ENCODE data around the gene ARHGAP15. TPM values are rescaled to one million over a fixed set of nuclear protein-coding genes. Genes with fewer than 3 reads are reported as not detected.

Gene ARHGAP15
- total and polyA plus RNA-seq, 2 experiments from 2014 or later = 0.26 TPM; not detected in 1

GRCh38 chr2:143796051-143796450 is 666.8 kb downstream of the ARHGAP15 start:
- Histone ChIP-seq H3K4me2 (no peak overlapping the region), H3K79me2 (replicated peaks; ENCODE audit: insufficient read depth) (no peaks in the 10 kb centered on the region), H4K20me1 (replicated peaks; ENCODE audit: insufficient read depth) (no peaks in the 10 kb centered on the region), H2AFZ (no peak overlapping the region), H3K4me1 (ENCODE audit: insufficient read depth) (no peaks in the 10 kb centered on the region), H3K36me3 (ENCODE audit: insufficient read depth) (no peaks in the 10 kb centered on the region), H3K4me3 (no peak overlapping the region), H3F3A (replicated peaks; ENCODE audit: low read depth) (no peaks in the 10 kb centered on the region), H3K9me2 (ENCODE audit: insufficient read depth) (peaks cover 3% of the 10 kb centered on the region; the same call in 1 of the 2 replicates), H3K27me3 (ENCODE audit: insufficient read depth) (no peaks in the 10 kb centered on the region), H3K27ac (ENCODE audit: low read depth) (no peak overlapping the region)
- ATAC-seq (peak; percentile 43; the same call in 2 of the 3 replicates), DNase-seq (ENCODE audit: low spot score) (no peak)
- Mint-ChIP-seq H3K27ac (no peak overlapping the region), H3K36me3 (ENCODE audit: low read depth) (no peaks in the 10 kb centered on the region), H3K9me3 (no peaks in the 10 kb centered on the region), H3K4me3 (no peak overlapping the region), H3K27me3 (ENCODE audit: insufficient read depth, low read depth, poor library complexity) (peaks cover 6% of the 10 kb centered on the region), H3K4me1 (peaks cover 15% of the 10 kb centered on the region; the same call in 2 of the 3 replicates)
- TF ChIP-seq CREB1 (CRISPR knock-in tag; IDR thresholded peaks at IDR 0.05; ENCODE audit: low read depth) (no peak), ZNF331 (CRISPR knock-in tag; IDR thresholded peaks at IDR 0.05; ENCODE audit: low read depth) (no peak), REST (IDR thresholded peaks at IDR 0.05; ENCODE audit: unreplicated experiment) (no peak), EZH2 (IDR thresholded peaks at IDR 0.05; ENCODE audit: low read depth, unreplicated experiment) (no peak), ETS1 (IDR thresholded peaks at IDR 0.05) (no peak), POLR2AphosphoS5 (IDR thresholded peaks at IDR 0.05; ENCODE audit: low read depth) (no peak), EZH2phosphoT487 (IDR thresholded peaks at IDR 0.05; ENCODE audit: unreplicated experiment) (no peak), ZNF462 (CRISPR knock-in tag; IDR thresholded peaks at IDR 0.05) (no peak), STAT1 (IDR thresholded peaks at IDR 0.05; ENCODE audit: unreplicated experiment) (no peak), ZNF114 (CRISPR knock-in tag; IDR thresholded peaks at IDR 0.05) (no peak), NANOG (IDR thresholded peaks at IDR 0.05; ENCODE audit: borderline replicate concordance) (no peak)
- TF ChIP-seq, protein P1, sequence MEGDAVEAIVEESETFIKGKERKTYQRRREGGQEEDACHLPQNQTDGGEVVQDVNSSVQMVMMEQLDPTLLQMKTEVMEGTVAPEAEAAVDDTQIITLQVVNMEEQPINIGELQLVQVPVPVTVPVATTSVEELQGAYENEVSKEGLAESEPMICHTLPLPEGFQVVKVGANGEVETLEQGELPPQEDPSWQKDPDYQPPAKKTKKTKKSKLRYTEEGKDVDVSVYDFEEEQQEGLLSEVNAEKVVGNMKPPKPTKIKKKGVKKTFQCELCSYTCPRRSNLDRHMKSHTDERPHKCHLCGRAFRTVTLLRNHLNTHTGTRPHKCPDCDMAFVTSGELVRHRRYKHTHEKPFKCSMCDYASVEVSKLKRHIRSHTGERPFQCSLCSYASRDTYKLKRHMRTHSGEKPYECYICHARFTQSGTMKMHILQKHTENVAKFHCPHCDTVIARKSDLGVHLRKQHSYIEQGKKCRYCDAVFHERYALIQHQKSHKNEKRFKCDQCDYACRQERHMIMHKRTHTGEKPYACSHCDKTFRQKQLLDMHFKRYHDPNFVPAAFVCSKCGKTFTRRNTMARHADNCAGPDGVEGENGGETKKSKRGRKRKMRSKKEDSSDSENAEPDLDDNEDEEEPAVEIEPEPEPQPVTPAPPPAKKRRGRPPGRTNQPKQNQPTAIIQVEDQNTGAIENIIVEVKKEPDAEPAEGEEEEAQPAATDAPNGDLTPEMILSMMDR (conservative IDR thresholded peaks at IDR 0.05; ENCODE audit: low read depth in 2 of 2) = no peak

Data from GM23338 (cell line).